OCI-LY7 (cell line): ENCODE data around the gene MCM6. TPM values are rescaled to one million over a fixed set of nuclear protein-coding genes. Genes with fewer than 3 reads are reported as not detected.
A peak's percentile ranks its signal among the peaks of the same experiment; 100 is the strongest.

Experiments
- BruUV-seq: library from RNA; stranded (reverse); fragments of 400-500 nt; replicated peaks from 2 replicates; lab custom pipeline; 2021; lab: Mats Ljungman, UMichigan
- CTCF ChIA-PET: fragments of 300-600 bp; sonication (Branson Sonifier 250); formaldehyde crosslinking; loops from one replicate; lab custom pipeline; 2022; ENCODE audit warnings: antibody characterized with exemption; ENCODE audit not compliant: unreplicated experiment; lab: Charles Lee
- POLR2A ChIA-PET: fragments of 300-600 bp; sonication (Branson Sonifier 250); formaldehyde crosslinking; loops from one replicate; lab custom pipeline; 2022; ENCODE audit warnings: antibody characterized with exemption; lab: Charles Lee
- DNase-seq: peaks from one replicate; pipeline ENCODE4 v3.0.0-alpha.2; 2015; ENCODE audit warnings: low spot score
- H2AFZ ChIP-seq: fragments of 200-600 bp; sonication (generic), shearing (Covaris generic); 2 replicates; pipeline ENCODE4 v1.6.1; 2014; ENCODE audit warnings: mild to moderate bottlenecking, antibody characterized with exemption, low read length, moderate library complexity
- H3K27ac ChIP-seq: fragments of 200-600 bp; sonication (generic); 2 replicates; pipeline ENCODE4 v1.5.1; 2014; ENCODE audit warnings: mixed run types, low read depth, mild to moderate bottlenecking, moderate library complexity, low read length, inconsistent platforms; ENCODE audit not compliant: poor library complexity, severe bottlenecking
- H3K36me3 ChIP-seq: fragments of 200-600 bp; sonication (generic); 2 replicates; pipeline ENCODE4 v1.6.1; 2014; ENCODE audit warnings: mild to moderate bottlenecking, antibody characterized with exemption, low read length, moderate library complexity, mixed read lengths; ENCODE audit not compliant: insufficient read depth
- H3K4me1 ChIP-seq: fragments of 200-600 bp; sonication (generic); 2 replicates; pipeline ENCODE4 v1.5.1; 2014; ENCODE audit warnings: mild to moderate bottlenecking, low read length; ENCODE audit not compliant: insufficient read depth, poor library complexity, severe bottlenecking
- H3K4me2 ChIP-seq: fragments of 200-600 bp; sonication (generic); 2 replicates; pipeline ENCODE4 v1.6.1; 2014; ENCODE audit warnings: mild to moderate bottlenecking, low read length
- H3K4me3 ChIP-seq: fragments of 200-600 bp; sonication (generic); 2 replicates; pipeline ENCODE4 v1.5.1; 2014; ENCODE audit warnings: mild to moderate bottlenecking, low read depth, low read length; ENCODE audit not compliant: poor library complexity, severe bottlenecking
- H3K79me2 ChIP-seq: fragments of 200-600 bp; sonication (generic); 2 replicates; pipeline ENCODE4 v1.6.1; 2016; ENCODE audit warnings: low read depth, mild to moderate bottlenecking, low read length, moderate library complexity, mixed read lengths; ENCODE audit not compliant: insufficient read depth
- H3K9me2 ChIP-seq: fragments of 200-600 bp; sonication (generic); 2 replicates; pipeline ENCODE4 v1.6.1; 2016; ENCODE audit warnings: mild to moderate bottlenecking, low read length, mixed read lengths; ENCODE audit not compliant: insufficient read depth
- H3K9me3 ChIP-seq: fragments of 200-600 bp; sonication (generic); 2 replicates; pipeline ENCODE4 v1.6.1; 2014; ENCODE audit warnings: mild to moderate bottlenecking, mixed run types, low read length, mixed read lengths
- H4K20me1 ChIP-seq: fragments of 200-600 bp; sonication (generic); 2 replicates; pipeline ENCODE4 v1.6.1; 2014; ENCODE audit warnings: mild to moderate bottlenecking, antibody characterized with exemption, low read length, moderate library complexity, mixed read lengths; ENCODE audit not compliant: insufficient read depth
- CTCF ChIP-seq: fragments of 200-600 bp; sonication (generic); conservative IDR thresholded peaks from 2 replicates; pipeline ENCODE4 v1.5.1; 2014; ENCODE audit warnings: mild to moderate bottlenecking, antibody characterized with exemption, low read length, moderate library complexity, mixed read lengths
- EZH2phosphoT487 ChIP-seq: fragments of 200-600 bp; sonication (generic); IDR thresholded peaks from 2 replicates; pipeline ENCODE4 v1.6.1; 2018; ENCODE audit warnings: low read depth, borderline replicate concordance, mild to moderate bottlenecking, mixed run types, antibody characterized with exemption, low read length, moderate library complexity, mixed read lengths
- intact Hi-C: fragments of 100-400 bp; cut with micrococcal nuclease; formaldehyde crosslinking; loops from one replicate; pipeline ENCODE4 v1.10.0; 2022; ENCODE audit not compliant: unreplicated experiment
- total RNA-seq, 2 experiments: library from RNA; depleted of rRNA in 1 of 2; stranded (reverse); fragments of >200 nt in 1 of 2; shearing (Covaris generic) in 1 of 2; gene quantifications; 2 replicates each; pipeline ENCODE4 v1.2.3, GENCODE V29; 2014 to 2022

The MCM6 gene
- total RNA-seq, 2 experiments from 2014 or later, result 61.2 to 171 TPM

GRCh38 chr2:135875491-135876065 lies 665 bp downstream of the MCM6 start:
- ChIA-PET CTCF (no interaction called here), POLR2A (interaction anchor here (0.6 to 1.9 kb wide), 8 partner anchors 9 to 568 kb away, joined by 3 to 8 read pairs (median 3); no protein-coding TSS in a partner anchor)
- no TSS peak for BruUV-seq
- H3K36me3 ChIP-seq, result peaks cover 52% of the 10 kb centered on the region
- intact Hi-C loops, result loop anchor here (1.0 to 2.0 kb wide), 3 partner anchors 23 to 509 kb away; no protein-coding TSS in a partner anchor
- H3K79me2 ChIP-seq, result peaks cover 51% of the 10 kb centered on the region
- DNase-seq, result peak; percentile 70
- no peaks in the 10 kb centered on the region for H3K9me2 ChIP-seq
- H2AFZ ChIP-seq, result no peak overlapping the region; the same call in 1 of the 2 replicates
- H3K4me1 ChIP-seq, result peaks cover 26% of the 10 kb centered on the region
- TF ChIP-seq EZH2phosphoT487 (no peak), CTCF (no peak)
- peak overlapping the region; percentile 77 for H3K4me2 ChIP-seq
- H3K4me3 ChIP-seq, result peak overlapping the region; percentile 84
- peak overlapping the region; percentile 62 for H3K27ac ChIP-seq
- peaks cover 28% of the 10 kb centered on the region for H4K20me1 ChIP-seq
- no peaks in the 10 kb centered on the region for H3K9me3 ChIP-seq

GRCh38 chr2:135874777-135875365 lies 1.4 kb downstream of the MCM6 start:
- Histone ChIP-seq H3K9me2 (no peaks in the 10 kb centered on the region), H4K20me1 (peaks cover 28% of the 10 kb centered on the region), H2AFZ (no peak overlapping the region), H3K79me2 (peaks cover 58% of the 10 kb centered on the region), H3K4me3 (peak overlapping the region; percentile 84), H3K4me1 (peaks cover 26% of the 10 kb centered on the region), H3K36me3 (peaks cover 59% of the 10 kb centered on the region), H3K9me3 (no peaks in the 10 kb centered on the region), H3K4me2 (peak overlapping the region; percentile 77), H3K27ac (no peak overlapping the region)
- peak; percentile 20 for DNase-seq
- ChIA-PET CTCF (no interaction called here), POLR2A (interaction anchor here (0.6 to 1.9 kb wide), 6 partner anchors 8 to 508 kb away, joined by 3 to 8 read pairs (median 4); no protein-coding TSS in a partner anchor)
- BruUV-seq, result no TSS peak
- TF ChIP-seq EZH2phosphoT487 (no peak), CTCF (no peak)
- intact Hi-C loops, result loop anchor here (1.0 to 2.0 kb wide), 2 partner anchors 22 to 108 kb away; no protein-coding TSS in a partner anchor
